ENCODE measurements around the gene PPP2R5C.
A peak's percentile ranks its signal among the peaks of the same experiment; 100 is the strongest.
"Not testable (repeated sequence)": the region's sequence is repeated elsewhere in the genome, so short reads cannot be mapped to it uniquely, and the experiment has no call there.

PPP2R5C gene

GRCh38 chr14:101804373-101804772 is 42.9 kb downstream of the PPP2R5C start:
- DNase-seq; in situ Hi-C loops (cut with HindIII; ENCODE audit: low pct_ligation_motif_present, low pct_unique_long_range_greater_than_20kb, low sequenced_read_pairs): not testable (repeated sequence)

GRCh38 chr14:101806252-101806651 is 44.7 kb downstream of the PPP2R5C start:
- in situ Hi-C loops (cut with HindIII; ENCODE audit: low pct_ligation_motif_present, low pct_unique_long_range_greater_than_20kb, low sequenced_read_pairs); DNase-seq: not testable (repeated sequence)

- DNase-seq, result peak; percentile 41
- in situ Hi-C loops (cut with HindIII; ENCODE audit: low pct_ligation_motif_present, low pct_unique_long_range_greater_than_20kb, low sequenced_read_pairs), result no loop called here
Measured at GRCh38 chr14:101808020-101808641, 46.6 kb downstream of the PPP2R5C start.

- in situ Hi-C loops (cut with HindIII; ENCODE audit: low pct_ligation_motif_present, low pct_unique_long_range_greater_than_20kb, low sequenced_read_pairs), result no loop called here
- DNase-seq, result no peak
Measured at GRCh38 chr14:101808894-101809670, 47.6 kb downstream of the PPP2R5C start.

GRCh38 chr14:101809671-101810514 is 48.4 kb downstream of the PPP2R5C start:
- DNase-seq, result peak; percentile 92
- in situ Hi-C loops (cut with HindIII; ENCODE audit: low pct_ligation_motif_present, low pct_unique_long_range_greater_than_20kb, low sequenced_read_pairs), result no loop called here

GRCh38 chr14:101810897-101811621 is 49.5 kb downstream of the PPP2R5C start:
- in situ Hi-C loops (cut with HindIII; ENCODE audit: low pct_ligation_motif_present, low pct_unique_long_range_greater_than_20kb, low sequenced_read_pairs), result no loop called here
- DNase-seq, result peak; percentile 28

GRCh38 chr14:101812071-101812470 is 50.6 kb downstream of the PPP2R5C start:
- no peak for DNase-seq
- in situ Hi-C loops (cut with HindIII; ENCODE audit: low pct_ligation_motif_present, low pct_unique_long_range_greater_than_20kb, low sequenced_read_pairs), result no loop called here

- in situ Hi-C loops (cut with HindIII; ENCODE audit: low pct_ligation_motif_present, low pct_unique_long_range_greater_than_20kb, low sequenced_read_pairs), result no loop called here
- no peak for DNase-seq
Measured at GRCh38 chr14:101813171-101813759, 51.8 kb downstream of the PPP2R5C start.

GRCh38 chr14:101813833-101814232 is 52.3 kb downstream of the PPP2R5C start:
- in situ Hi-C loops (cut with HindIII; ENCODE audit: low pct_ligation_motif_present, low pct_unique_long_range_greater_than_20kb, low sequenced_read_pairs), result no loop called here
- DNase-seq, result no peak

GRCh38 chr14:101814934-101815333 is 53.4 kb downstream of the PPP2R5C start:
- in situ Hi-C loops (cut with HindIII; ENCODE audit: low pct_ligation_motif_present, low pct_unique_long_range_greater_than_20kb, low sequenced_read_pairs), result no loop called here
- DNase-seq, result no peak

GRCh38 chr14:101815994-101816393 is 54.5 kb downstream of the PPP2R5C start:
- in situ Hi-C loops (cut with HindIII; ENCODE audit: low pct_ligation_motif_present, low pct_unique_long_range_greater_than_20kb, low sequenced_read_pairs), result no loop called here
- DNase-seq, result no peak

- in situ Hi-C loops (cut with HindIII; ENCODE audit: low pct_ligation_motif_present, low pct_unique_long_range_greater_than_20kb, low sequenced_read_pairs), result no loop called here
- DNase-seq, result no peak
Measured at GRCh38 chr14:101817501-101818001, 56.0 kb downstream of the PPP2R5C start.

- in situ Hi-C loops (cut with HindIII; ENCODE audit: low pct_ligation_motif_present, low pct_unique_long_range_greater_than_20kb, low sequenced_read_pairs), result no loop called here
Measured at GRCh38 chr14:101819251-101819990, 57.9 kb downstream of the PPP2R5C start.

GRCh38 chr14:101820283-101820798 is 58.8 kb downstream of the PPP2R5C start:
- in situ Hi-C loops (cut with HindIII; ENCODE audit: low pct_ligation_motif_present, low pct_unique_long_range_greater_than_20kb, low sequenced_read_pairs), result no loop called here
- no peak for DNase-seq

More at GRCh38 chr14:101819251-101819990, 57.9 kb downstream of the PPP2R5C start:
- DNase-seq, result no peak

GRCh38 chr14:101821528-101821927 is 60.0 kb downstream of the PPP2R5C start:
- in situ Hi-C loops (cut with HindIII; ENCODE audit: low pct_ligation_motif_present, low pct_unique_long_range_greater_than_20kb, low sequenced_read_pairs), result no loop called here
- no peak for DNase-seq

- in situ Hi-C loops (cut with HindIII; ENCODE audit: low pct_ligation_motif_present, low pct_unique_long_range_greater_than_20kb, low sequenced_read_pairs), result no loop called here
- no peak for DNase-seq
Measured at GRCh38 chr14:101823066-101823465, 61.6 kb downstream of the PPP2R5C start.

- no peak for DNase-seq
- in situ Hi-C loops (cut with HindIII; ENCODE audit: low pct_ligation_motif_present, low pct_unique_long_range_greater_than_20kb, low sequenced_read_pairs), result no loop called here
Measured at GRCh38 chr14:101823511-101824120, 62.1 kb downstream of the PPP2R5C start.
